Activated gamma-delta T cell treated with anti-CD3 and anti-CD28 coated beads, Interleukin-2, amount 50 U/mL, for 16 hours (primary cell): ENCODE data around the gene MGLL.

Experiments used
- DNase-seq: peaks from one replicate; pipeline ENCODE4 v3.0.0-alpha.2; 2020; ENCODE audit warnings: low read depth

MGLL gene

DNA sequence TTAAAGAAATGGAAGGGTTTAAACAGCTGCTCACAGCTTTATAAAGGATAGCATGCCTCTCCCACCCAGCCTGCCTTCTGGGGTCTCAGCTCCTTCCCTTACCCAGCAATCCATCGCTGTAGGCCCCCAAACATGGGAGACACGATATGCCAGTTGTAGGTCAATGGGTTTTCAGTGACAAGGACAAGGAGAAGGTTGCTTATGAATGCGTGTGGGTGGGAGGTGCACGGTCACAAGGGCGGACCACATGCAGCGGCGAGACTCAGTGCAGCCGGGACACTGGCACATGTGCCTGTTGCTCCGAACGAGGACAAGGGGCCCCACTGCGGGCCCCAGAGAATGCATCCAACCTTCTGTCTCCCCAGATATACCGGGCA, 67.0 kb downstream of the MGLL start:
- DNase-seq = no peak

DNA sequence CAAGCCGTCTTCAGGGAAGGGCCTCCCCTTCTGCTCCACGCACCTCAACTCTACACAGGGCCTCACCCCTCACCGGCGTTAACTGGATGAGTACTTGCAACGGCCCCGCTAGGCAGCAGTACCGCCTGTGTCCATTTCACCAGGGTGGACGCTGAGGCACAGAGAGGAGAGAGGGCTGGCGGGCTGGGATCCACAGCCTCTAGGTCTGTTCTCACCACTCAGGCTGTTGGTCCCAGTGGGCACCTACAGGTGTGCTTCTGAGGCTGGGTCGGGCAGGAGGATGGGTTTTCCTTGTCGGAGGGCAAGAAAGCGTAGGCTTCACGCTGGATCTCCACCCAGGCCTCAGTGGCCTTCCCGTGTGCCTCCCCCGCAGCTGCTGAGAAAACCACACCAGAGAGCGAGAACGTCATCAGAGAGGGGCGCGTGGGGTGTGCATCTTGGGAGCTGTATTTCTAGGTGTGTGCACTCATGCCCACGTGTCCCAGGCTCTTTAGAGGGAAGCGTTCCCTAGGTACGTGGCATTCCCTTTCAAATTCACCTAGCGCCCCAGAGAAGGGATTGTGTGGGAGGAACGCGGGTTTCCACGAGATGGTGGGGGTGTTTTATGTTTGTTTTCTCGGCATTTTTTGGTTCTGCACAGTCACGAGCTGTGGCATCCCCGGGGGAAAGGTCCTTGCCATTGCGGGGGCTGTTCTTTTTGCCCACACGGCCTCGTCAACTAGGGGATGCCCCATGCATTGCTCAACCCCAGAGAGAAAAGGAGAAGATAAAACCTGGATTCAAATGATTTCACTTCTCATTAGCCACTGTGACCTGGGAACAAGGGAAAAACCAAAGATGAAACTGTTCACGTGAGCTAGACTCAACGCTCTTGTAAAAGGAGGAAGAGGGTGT, 67.7 kb downstream of the MGLL start:
- no peak for DNase-seq

DNA sequence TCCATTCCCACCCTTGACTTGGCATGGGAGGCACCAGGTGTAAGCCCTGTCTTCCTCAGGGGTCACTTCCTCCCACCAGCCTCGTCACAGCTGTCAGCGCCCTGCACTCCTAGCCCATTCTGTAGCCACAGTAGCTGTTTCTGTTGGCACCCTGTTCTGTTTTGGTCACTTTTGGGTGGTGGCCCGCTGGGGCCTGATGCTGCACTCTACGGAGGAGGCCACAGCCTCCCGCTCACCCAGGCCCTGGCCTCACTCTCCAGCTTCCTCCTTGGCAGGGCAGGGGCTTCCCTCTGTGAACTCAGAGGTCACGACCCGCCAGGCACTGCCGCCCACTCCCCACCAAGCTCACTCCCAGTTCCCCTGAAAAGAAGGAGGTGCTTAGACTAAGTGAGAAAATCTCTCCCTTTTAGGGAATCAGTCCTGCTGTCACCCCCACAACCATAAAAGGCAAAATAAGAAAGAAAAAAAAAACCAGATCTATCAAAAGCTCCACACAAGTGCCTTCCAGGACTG, 68.4 kb downstream of the MGLL start:
- no peak for DNase-seq

DNA sequence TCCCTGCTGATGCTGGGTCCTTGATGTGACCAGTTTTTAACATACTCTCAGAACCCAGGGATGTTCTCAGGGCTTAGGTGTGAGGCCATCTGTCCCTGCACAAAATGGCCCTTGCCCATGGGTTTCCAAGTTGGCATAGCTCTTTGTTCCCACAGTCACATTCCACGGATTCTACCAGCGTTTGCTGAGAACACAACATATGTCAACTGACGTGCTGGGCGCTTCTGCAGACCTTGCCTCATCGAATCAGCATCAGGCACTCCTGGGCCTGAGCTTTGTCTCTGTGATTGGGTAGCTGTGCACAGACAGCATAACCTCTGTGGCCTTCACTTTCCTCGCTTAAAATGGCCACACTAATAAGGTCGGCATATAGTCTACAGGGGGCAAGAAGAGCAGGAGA, 69.0 kb downstream of the MGLL start:
- no peak for DNase-seq

DNA sequence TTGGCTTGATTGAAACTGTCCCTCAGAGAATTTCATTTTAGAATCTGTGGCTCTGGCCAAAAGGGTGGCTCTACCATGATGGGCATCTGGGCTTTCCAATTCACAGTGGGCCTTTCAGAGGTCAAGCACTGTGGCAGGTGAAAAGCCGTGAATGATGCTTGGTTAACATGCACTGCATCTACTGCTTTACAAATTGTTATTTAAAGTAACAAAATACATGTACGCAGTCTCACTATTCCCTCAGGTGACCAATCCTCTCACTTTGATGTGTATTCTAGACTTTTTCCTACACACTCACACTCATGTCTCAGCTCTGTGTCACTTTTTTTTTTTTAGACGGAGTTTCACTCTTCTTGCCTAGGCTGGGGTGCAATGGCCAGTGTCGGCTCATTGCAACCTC, 70.5 kb downstream of the MGLL start:
- DNase-seq = no peak

DNA sequence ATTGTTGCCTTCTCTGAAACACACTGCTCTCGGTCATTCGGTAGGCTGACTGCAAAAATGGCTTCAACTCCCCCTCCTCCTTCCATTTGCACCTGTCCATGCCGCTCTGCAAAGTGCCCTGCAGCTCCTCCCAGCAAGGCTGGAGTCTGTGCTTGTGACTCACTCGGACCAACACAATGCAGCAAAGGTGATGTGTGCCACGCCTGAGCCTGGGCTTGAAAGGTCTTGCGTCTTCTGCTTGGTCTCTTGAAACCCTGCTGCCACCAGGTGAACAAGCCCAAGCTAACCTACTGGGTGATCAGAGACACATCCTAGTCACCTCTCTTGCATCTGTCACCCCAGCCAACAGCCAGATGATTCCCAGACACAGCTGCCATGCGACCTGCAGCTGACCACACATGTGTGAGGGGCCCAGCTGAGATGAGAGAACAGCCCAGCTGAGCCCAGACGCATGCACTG, 71.1 kb downstream of the MGLL start:
- DNase-seq = no peak

DNA sequence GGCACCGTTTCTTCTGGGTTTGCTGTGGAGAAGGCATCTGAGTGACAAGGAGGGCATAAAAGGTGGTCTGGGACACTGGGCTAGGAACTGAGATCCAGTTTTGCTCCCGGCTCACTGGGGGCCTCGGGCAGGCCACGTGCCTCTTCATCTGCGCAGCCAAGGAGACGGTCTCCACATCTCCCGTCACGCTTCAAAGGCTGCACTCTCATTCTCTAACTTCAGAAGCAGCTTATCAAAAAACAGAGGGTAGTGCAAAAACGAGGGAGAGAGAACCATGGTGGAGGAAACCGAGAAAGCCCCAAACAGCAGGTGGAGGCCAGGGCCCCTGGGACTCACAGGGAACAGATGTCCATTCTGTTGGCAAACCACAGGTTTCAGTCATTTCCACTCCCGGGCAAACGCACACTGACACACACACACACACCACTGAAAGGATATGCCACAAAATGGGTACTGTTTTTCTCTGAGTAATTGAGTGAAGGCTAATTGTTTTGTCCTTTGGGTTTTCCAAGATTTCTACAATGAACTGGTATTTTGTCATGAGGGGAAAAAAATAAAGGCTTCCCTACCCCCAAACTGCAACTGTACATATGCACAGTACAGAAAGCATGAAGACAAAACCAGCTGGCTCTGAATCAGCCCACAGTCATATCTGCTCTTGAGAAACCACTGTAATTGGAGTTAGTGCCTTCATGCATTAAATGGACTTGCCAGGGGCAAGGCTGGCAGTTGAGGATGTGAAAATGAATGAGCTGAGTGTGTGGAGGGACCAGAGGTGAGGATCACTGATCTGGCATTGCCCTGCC, 71.9 kb downstream of the MGLL start:
- DNase-seq = no peak

DNA sequence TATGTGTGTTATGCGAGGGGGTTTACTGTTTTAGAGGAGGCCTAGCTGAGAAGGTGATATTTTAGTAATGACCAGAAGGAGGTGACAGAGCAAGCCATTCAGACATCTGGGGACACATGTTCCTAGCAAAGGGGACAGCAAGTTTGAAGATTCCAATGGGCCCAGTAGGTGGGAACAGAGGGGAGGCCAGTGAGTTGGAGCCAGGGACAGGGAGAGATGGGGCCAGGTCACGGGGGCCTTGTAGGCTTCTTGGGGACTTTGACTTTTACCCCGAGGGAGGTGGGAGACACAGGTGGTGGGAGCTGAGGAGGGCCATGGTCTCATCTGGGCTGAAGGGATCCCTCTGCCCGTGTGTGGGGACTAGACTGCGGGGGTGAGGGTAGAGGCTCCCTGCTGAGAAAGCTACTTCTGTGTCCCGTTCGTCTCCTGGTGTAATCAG, 72.5 kb downstream of the MGLL start:
- no peak for DNase-seq

DNA sequence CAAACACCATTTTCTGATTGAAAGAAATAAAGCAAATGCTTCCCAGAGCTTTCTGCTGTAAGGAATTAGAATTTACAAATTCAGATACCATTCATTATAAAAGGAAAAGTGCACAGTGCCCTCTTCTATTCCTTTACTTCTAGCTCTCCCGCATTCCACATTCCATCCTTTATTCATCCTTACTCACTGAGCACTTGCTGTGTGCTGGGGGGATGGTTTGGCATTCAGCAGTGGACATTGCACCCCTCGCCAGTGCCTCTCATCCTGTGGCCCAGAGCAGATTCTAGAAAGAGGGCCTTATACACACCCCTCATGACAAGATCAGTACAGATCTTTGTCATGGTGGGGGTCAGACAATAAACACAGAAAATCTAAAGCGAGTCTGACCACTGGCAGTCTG, 73.0 kb downstream of the MGLL start:
- DNase-seq = no peak

DNA sequence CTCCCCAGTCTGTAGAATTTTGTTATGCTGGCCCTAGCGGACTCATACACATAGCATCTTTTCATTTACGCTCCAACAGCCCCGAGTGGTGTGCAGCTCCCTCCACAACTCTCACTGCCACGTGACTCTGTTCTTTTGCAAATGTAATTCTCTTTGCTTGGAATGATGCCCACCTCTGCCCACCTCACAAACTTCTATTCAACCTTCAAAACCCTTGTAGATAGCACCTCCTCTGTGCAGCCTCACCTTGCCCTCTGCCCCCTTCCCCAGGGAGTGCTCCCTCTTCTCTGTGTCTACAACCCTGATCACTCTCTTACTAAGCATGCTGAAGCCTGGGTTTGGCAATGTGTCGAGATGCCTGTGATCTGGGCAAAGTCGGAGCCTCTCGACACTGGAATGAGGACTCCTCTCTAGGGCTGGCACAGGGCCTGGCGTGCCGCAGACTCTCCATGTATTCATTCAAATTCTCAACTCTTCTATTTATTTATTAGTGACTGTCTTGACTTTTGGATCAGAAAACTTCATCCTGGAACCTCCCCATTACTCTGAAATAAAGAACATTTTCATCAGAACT, 73.5 kb downstream of the MGLL start:
- no peak for DNase-seq

DNA sequence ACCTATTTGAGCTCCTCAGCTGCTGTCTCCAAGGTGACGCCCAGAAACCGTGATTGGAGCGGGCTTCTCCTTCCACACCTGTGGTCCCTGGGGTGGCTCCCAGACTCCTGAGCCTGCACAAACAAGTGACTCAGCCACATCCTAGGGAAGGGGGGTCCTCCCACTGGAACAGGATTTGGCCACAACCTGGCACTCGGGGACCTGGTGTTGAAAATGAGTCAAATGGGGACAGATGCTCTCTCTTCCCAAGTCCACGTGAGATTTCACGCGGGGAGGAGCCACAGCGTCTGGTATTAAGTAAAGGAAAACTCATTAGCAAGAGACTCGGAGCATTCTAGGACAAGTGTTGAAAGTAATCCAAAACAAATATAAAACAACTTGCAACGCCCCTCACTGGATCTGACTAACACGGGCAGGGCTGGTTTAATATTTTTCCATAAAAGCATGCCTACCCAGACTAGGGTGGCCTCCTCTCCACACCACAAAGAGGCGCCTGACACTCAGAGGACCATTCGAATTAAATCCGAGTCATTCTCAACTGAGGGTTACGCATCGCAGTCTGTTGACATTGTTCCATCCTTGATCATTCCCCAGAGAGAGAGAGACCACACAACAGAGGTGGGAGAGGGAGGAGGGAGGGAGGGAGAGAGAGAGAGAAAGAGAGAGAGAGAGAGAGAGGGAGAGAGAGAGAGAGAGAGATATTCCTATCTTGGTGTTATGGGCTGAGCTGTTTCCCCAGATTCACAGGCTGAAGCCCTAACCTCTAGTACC, 74.4 kb downstream of the MGLL start:
- DNase-seq = no peak

DNA sequence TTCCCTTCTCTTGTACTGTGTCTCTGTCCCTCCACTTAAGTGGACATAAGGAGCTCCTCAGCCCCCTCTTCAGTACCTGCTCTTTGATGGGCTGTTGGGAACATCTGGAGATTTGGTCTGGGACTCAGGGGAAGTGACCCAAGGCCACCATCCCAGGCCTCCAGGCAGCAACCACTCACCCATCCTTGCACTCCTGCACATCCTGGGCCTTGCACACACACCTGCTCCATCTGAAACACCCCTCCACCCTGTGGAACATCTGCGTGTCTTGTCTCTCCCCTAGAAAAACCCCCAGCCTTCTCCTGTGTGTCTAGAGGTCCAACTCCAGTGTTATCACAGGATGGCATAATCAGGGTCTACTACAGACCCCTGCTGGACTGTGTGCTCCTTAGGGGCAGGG, 75.2 kb downstream of the MGLL start:
- no peak for DNase-seq

DNA sequence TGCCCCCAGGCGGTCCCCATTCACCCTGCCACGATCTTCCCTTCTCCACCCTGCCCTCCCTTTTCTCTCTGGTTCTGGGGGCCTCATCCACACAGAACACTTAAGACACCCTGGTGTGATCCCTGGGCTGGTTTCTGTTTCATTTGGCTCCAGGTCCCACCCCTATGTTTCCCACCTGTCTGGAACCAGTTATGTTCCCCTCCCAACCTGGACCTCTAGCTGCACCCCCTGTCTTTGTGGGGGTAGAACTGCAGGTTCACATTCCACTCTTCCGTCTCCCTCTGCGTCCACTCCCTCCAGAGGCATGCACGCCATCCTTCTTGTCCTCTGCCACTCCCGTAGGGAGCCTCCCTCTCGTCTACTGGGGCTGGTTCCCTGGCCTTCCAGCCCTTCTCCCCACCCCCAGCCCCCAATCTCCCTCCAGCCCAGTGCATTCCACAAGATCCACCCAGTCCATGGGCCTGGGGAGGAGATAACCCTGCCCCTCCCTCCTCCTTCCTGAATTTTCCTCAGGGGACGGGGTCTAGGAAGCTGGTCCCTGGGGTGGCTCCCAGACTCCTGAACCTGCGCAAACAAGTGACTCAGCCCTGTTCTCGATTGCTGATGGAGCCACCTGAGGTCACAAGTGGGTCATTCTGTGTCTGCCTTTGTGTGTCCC, 75.8 kb downstream of the MGLL start:
- DNase-seq = no peak

DNA sequence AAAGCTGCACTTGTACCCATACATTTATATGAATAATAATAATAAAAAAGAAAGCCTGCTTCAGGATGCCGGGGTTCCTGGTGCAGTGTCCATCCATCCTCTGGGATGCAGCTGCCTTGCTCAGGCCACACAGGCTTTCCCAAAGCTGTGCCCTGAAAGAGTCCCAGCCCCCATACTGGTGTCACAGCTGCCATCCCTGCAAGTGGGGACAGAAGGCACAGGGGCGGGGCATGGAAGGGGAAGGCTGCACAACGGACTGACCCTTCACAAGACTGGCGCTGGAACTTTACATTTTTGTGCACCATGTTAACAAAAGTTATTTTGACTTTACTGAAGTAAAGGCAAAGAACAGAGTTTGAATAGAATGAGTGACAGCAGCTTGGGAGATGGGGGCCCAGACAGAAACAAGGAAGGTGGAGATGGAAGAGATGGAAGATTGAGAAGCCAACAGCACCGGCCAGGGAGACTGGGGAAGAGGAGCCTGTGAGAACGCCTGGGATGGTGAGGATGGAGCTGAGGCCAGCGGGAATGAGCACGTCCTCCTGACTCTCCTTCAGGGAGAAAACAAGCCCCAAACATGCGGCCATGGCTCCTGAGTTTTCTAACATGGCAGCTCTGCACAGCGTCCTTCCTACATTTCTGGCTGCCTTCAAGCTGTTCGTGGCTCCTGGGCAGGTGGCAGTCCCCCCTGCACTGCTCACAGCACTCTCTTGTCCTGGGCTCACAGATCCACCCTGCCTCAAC, 76.5 kb downstream of the MGLL start:
- DNase-seq = no peak

DNA sequence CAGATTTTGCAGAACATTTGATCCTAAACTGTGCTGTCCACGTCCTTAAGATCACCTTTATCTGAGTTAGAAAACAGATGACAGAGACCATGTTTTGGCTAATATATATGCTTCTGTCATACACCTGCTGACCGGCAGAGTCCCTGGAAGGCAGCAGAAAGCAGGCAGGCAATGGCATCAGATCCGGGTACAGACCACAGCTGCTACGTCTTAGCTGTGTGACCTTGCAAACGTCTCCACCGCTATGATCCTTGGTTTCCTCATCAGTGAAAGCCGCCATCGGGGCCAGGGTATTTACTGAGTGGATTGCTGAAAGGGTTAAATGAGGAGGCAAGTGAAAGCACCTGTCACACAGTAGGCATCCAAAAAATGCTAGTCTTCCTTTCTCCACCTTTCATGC, 77.4 kb downstream of the MGLL start:
- DNase-seq = no peak

DNA sequence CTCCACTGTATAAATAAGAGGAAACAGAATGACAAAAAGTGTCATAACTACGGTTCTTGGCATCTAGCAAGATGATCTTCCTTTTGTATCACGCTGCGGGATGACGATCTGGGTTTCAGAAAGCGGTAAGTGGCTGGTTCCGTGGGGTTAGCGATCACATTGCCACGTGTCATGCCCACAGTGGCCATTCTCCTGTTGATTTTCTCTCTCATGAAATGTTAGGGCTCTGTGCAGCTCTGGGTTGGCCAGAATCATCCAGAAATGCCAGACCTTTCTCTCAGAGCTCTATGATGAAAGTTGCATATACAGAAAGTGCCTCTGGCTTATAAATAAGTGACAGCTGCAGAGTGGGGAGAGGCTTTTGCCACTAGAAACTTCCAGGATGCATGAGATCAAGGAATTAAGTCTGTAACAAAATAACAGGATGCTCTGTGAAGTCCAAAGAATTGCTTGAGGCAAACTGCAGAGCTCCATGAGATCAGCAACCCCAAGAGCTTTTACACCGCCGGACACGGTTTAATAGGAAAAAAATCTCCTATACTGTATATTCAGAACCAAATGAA, 78.0 kb downstream of the MGLL start:
- no peak for DNase-seq

DNA sequence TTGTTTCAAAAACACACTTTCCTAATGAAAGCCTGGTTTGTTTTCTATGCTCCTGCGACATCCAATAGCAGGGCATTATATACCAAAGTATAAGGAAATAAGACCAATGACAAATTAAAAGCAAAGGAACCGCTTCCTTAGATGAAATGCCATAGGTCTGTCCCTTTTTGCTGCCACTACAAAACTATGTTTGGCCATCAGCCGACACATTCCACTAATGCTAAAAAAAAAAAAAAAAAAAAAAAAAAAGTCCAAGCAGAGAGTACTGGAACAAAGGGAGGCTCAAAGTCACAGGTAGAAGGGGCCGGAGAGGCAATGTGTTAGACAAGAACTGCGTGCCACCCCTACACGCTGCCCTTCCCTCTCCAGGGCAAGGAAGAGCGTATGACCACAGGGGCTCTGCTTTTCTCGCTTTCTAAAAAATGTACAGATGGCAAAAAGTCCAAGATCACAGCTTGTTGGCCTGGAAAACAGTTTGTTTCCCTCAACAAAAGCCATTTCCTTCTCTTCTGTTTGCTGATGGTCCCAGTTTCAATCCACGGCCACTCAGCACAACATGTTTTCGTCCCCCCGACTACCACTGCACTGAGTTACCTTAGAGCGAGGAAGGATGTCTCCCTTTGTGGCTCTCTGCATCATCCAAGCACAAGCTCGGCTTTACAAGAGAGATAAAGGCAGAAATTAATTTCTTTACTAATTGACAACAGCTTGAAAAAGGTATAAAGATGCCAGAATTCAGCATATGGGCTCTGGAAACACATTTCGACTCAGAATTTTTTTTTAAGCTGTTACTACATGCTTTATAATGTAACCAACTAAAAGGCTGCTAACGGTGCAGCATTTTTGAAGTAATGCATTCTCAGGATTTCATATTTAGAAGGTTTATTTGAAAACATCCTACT, 78.7 kb downstream of the MGLL start:
- no peak for DNase-seq

DNA sequence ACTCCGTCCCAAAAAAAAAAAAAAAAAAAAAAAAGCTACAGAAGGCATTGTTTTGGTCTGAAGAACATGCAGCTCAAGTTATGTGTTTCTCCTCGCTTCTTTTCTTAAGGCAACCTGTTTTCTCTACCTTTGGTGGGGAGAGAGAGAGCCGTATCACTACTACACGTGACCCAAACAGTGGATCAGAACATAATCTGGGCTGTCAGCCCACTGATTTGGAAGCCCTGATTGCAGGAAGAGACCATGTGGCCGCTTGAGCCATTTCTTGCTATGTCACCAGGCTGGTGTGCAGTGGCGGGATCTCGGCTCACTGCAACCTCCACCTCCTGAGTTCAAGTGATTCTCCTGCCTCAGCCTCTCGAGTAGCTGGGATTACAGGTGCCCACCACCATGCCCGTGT, 79.7 kb downstream of the MGLL start:
- DNase-seq = no peak

DNA sequence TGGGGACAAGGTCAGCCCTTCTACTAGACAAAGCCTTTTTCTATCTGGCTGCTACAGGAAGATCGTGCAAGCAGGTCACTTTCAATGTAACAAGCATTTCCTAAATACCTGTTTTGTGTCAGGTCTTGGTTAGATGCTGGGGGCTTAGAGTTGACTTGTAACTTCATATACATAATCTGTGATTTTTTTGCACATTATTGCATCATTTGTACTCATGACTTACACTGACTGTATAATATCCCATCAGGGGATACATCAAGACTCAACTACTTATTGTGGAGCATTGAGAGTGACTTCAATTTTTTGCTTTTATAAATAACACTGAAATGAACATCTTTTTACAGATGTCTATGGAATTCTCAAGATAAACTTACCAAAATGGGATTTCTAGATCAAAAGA, 80.6 kb downstream of the MGLL start:
- DNase-seq = no peak
